Nephron progenitor cell (in vitro differentiated cells): ENCODE data around the gene ELK3.

ENCODE experiments used
- DNase-seq: peaks from one replicate; pipeline ENCODE4 v3.0.0; 2021
- H3K27ac Mint-ChIP-seq: 2 replicates; pipeline ENCODE4 v1.8.0; 2021; ENCODE audit warnings: mild to moderate bottlenecking, moderate library complexity, mixed read lengths
- H3K27me3 Mint-ChIP-seq: 2 replicates; pipeline ENCODE4 v1.8.0; 2021; ENCODE audit warnings: mild to moderate bottlenecking, low read depth, mixed read lengths; ENCODE audit not compliant: poor library complexity
- H3K36me3 Mint-ChIP-seq: 2 replicates; pipeline ENCODE4 v1.8.0; 2021; ENCODE audit warnings: low read depth, mixed read lengths
- H3K4me1 Mint-ChIP-seq: 2 replicates; pipeline ENCODE4 v1.8.0; 2021; ENCODE audit warnings: mixed read lengths
- H3K4me3 Mint-ChIP-seq: 2 replicates; pipeline ENCODE4 v1.8.0; 2021; ENCODE audit warnings: mild to moderate bottlenecking, moderate library complexity, mixed read lengths
- H3K9me3 Mint-ChIP-seq: 2 replicates; pipeline ENCODE4 v1.8.0; 2021; ENCODE audit warnings: mild to moderate bottlenecking, moderate library complexity, mixed read lengths
- CTCF ChIP-seq: fragments of 200-600 bp; sonication (generic); IDR thresholded peaks from 2 replicates; pipeline ENCODE4 v1.5.0; 2021; ENCODE audit warnings: antibody characterized with exemption

ELK3 gene

DNA sequence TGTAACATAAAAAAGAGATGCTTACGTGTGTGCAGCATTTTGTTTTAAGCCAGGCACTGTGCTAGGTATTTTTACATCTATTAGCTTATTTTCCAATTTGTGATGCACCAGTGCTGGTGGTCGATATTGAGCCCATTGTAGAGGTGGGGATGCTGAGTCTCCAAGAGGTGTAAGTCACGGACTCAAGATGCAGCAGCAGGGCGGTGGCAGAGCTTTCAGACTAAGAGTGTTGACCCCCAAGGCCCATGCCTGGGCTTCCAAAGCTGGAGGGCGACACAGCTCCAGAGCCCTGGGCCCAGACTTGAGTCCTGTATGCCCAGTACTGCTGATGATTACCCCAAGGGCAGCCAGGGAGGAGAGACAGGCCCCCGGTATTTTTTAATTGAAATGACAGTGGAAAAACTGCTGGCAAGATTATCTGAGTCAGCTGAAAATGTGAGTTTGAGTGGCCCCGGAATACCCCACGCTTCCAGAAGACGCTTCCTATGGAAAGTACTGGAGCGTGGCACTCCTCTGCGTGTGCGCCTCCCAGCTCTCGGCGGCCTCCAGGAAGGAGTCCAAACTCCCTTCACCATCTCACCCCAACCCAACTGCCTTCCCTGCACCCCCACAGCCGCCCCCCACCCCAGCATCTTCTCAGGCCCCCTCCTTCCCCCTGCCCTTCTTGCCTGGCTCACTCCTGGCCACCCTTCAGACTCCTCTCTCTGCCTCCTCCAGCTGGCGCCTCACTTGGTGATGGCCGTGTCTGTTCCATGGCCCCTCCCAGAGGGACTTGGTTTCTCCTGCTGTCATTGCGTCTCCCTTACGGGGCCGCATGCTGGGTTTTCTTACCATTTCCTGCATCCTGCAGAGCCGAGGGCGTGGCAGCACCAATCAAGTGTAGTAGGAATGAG, 40.7 kb downstream of the ELK3 start:
- Mint-ChIP-seq H3K4me3 (no peak overlapping the region), H3K36me3 (peaks cover 30% of the 10 kb centered on the region), H3K4me1 (peaks cover 7% of the 10 kb centered on the region)

GRCh38 chr12:96235484-96235826, 41.3 kb downstream of the ELK3 start:
- Mint-ChIP-seq H3K36me3 (peaks cover 30% of the 10 kb centered on the region), H3K4me1 (peaks cover 13% of the 10 kb centered on the region), H3K27ac (peak overlapping the region; percentile 61), H3K4me3 (no peak overlapping the region), H3K9me3 (no peaks in the 10 kb centered on the region), H3K27me3 (no peaks in the 10 kb centered on the region)
- DNase-seq: no peak
- TF ChIP-seq CTCF: no peak

More for the DNA sequence above, 40.7 kb downstream of the ELK3 start:
- H3K27me3 Mint-ChIP-seq: no peaks in the 10 kb centered on the region
- DNase-seq: no peak
- peak overlapping the region; percentile 61 for H3K27ac Mint-ChIP-seq
- TF ChIP-seq CTCF: no peak
- no peaks in the 10 kb centered on the region for H3K9me3 Mint-ChIP-seq

GRCh38 chr12:96236221-96236822, 42.1 kb downstream of the ELK3 start:
- Mint-ChIP-seq H3K9me3 (no peaks in the 10 kb centered on the region), H3K36me3 (peaks cover 30% of the 10 kb centered on the region), H3K4me3 (no peak overlapping the region), H3K4me1 (peaks cover 17% of the 10 kb centered on the region), H3K27ac (no peak overlapping the region), H3K27me3 (no peaks in the 10 kb centered on the region)
- no peak for TF ChIP-seq CTCF
- no peak for DNase-seq

DNA sequence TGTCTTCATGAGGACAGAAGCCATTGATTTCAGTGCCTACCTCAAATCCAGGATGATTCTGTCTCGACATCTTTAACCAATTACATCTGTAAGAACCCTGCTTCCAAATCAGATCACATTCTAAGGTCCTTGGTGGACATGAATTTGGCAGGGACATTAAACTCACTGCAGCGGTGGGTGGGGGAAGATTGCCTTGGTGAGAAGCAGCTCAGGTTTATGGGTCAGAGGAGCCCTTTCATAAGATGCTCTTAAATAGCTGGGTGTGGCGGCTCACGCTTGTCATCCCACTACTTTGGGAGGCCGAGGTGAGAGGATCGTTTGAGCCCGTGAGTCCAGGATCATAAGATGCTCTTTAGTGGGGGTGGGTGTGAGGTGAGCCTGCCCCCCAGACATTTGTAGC, 42.9 kb downstream of the ELK3 start:
- H3K36me3 Mint-ChIP-seq: peaks cover 25% of the 10 kb centered on the region
- H3K4me1 Mint-ChIP-seq: peaks cover 17% of the 10 kb centered on the region
- no peak for TF ChIP-seq CTCF
- no peak for DNase-seq
- H3K27ac Mint-ChIP-seq: no peak overlapping the region
- H3K4me3 Mint-ChIP-seq: no peak overlapping the region
- H3K9me3 Mint-ChIP-seq: no peaks in the 10 kb centered on the region
- H3K27me3 Mint-ChIP-seq: no peaks in the 10 kb centered on the region

DNA sequence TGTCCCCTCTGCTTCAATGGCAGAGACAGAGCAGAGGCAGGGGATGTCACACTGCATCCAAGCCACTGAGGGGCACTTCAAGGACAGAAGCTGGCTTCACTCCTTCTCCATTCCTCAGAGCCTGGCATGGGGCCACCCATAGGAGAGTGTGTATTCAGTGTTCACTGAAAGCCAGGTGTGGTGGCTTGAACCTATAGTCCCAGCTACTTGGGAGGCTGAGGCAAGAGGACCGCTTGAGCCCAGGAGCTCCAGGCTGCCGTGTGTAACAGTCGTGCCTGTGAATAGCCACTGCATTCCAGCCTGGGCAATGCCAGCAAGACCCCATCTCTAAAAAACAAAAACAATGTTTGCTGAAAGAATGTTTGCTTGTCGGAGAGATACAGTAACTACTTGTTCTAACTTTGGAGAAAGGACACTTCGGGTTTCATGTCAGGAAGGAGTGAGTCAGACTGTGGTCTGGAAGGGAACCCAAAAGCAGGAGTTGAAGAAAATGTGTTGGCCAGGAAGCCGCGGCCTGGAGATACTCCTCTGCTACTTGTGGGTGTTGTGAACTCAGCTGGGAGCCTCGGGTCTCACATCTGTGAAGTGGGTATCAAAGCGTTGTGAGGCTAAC, 43.4 kb downstream of the ELK3 start:
- peaks cover 24% of the 10 kb centered on the region for H3K36me3 Mint-ChIP-seq
- no peak for DNase-seq
- TF ChIP-seq CTCF: no peak
- H3K27me3 Mint-ChIP-seq: no peaks in the 10 kb centered on the region
- peaks cover 17% of the 10 kb centered on the region for H3K4me1 Mint-ChIP-seq
- H3K4me3 Mint-ChIP-seq: no peak overlapping the region
- H3K27ac Mint-ChIP-seq: peak overlapping the region; percentile 76
- H3K9me3 Mint-ChIP-seq: no peaks in the 10 kb centered on the region
